ENCODE data around the gene ZNF775. TPM values are rescaled to one million over a fixed set of nuclear protein-coding genes. Genes with fewer than 3 reads are reported as not detected.

The ZNF775 gene
- total and polyA plus RNA-seq, 2 experiments from 2014 or later: 0.75 to 3.9 TPM

DNA sequence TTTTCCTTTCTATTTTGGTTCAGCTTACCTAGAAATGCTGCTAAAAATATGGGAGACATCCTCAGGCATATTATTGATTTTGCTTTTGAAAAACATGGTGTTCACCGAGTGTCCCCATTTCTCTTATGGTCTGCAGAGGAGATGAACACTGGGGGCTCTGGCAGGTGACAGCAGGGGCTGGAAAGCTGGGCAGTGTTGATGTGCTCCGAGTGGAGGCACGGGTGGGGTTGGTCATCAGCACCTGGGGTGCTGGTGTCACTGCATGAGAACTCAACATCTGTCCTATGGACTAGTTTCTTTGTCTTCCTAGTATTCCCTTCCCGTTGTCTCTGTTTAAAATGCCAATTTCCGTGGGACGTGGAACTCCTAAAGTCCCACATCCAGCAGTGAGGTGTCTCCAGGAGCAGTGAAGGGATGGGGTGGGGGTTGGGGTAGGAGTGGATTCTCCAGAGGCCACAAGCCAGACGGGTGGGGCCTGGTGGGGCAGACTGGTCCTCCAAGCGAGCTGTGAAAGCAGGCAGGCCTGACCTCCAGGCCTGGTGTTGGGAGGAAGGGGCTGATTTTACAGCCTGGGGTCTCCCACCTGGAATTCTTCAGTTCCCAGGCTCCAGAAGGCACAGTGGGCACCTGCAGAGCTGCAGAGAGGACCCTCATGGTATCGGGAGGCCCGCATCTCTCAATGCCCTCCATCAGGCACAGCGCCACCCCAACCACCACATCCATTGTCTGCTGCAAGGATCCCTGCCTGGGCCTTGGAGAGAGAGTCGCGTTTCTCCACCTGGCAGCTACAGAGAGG is 24.4 kb downstream of the ZNF775 start:
- H3F3A ChIP-seq (ENCODE audit: insufficient read depth): no peaks in the 10 kb centered on the region
- peak overlapping the region; percentile 92; the same call in 1 of the 2 replicates for H3K9ac ChIP-seq
- no peaks in the 10 kb centered on the region for H3K36me3 ChIP-seq (ENCODE audit: low read depth)
- H3K79me2 ChIP-seq (ENCODE audit: insufficient read depth): no peaks in the 10 kb centered on the region
- H3K4me1 ChIP-seq (ENCODE audit: insufficient read depth): peaks cover 26% of the 10 kb centered on the region
- H3K27ac ChIP-seq: no peak overlapping the region
- H2AFZ ChIP-seq: peak overlapping the region; percentile 94
- 86 to 89% methylated on average over 13 of the region's 13 CpGs for whole genome bisulfite sequencing, 2 experiments (ENCODE audit: low coverage in 1 of 2, low lambda C conversion rate in 2 of 2, missing lambda C conversion rate in 2 of 2)
- H3K4me2 ChIP-seq (ENCODE audit: unreplicated experiment): no peak overlapping the region
- no peaks in the 10 kb centered on the region for H3K9me2 ChIP-seq (ENCODE audit: insufficient read depth)
- no peak for TF ChIP-seq EZH2 (IDR thresholded peaks at IDR 0.05; ENCODE audit: insufficient read depth, poor library complexity, severe bottlenecking)
- DNase-seq: no peak
- in situ Hi-C loops (cut with MboI): no loop called here
- no peaks in the 10 kb centered on the region for H4K20me1 ChIP-seq (ENCODE audit: insufficient read depth)
- H3K4me3 ChIP-seq: no peak overlapping the region
- no peaks in the 10 kb centered on the region for H3K9me3 ChIP-seq (ENCODE audit: low read depth)
- H3K27me3 ChIP-seq (replicated peaks; ENCODE audit: insufficient read depth): no peaks in the 10 kb centered on the region

DNA sequence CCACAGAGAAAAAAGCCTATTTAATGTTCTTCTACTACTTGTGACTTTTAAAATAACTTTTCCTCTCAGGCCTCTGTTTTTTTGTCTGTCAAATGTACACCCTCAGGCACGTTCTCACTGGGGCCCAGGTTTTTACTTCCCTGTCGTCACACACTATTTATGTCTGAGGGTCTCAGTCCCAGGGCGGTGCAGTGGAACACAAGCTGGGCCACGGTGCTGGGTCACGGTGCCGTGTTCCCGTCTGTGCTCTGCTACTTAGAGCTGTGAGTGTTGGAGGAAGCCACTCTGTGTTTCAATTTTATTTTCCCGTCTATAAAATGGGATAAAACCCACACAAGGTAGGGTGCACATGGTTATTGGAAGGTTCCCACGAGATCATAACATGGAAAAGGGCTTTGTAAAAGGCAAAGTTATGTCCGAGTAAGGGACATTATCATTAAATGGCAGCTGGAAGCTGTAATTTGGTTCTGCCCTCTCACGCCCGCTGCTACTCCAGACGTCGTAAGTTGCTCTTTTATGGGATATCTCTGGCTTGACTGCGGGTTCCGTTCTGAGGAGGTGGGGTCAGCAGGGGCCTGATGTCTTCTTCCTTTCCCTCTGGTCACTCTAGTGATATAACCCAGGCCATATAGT is 25.2 kb downstream of the ZNF775 start:
- H3K27me3 ChIP-seq (replicated peaks; ENCODE audit: insufficient read depth): no peaks in the 10 kb centered on the region
- peak overlapping the region; percentile 92 for H3K9ac ChIP-seq
- H4K20me1 ChIP-seq (ENCODE audit: insufficient read depth): no peaks in the 10 kb centered on the region
- no peaks in the 10 kb centered on the region for H3K36me3 ChIP-seq (ENCODE audit: low read depth)
- WGBS, 2 experiments (ENCODE audit: low coverage in 1 of 2, low lambda C conversion rate in 2 of 2, missing lambda C conversion rate in 2 of 2): 21 to 23% methylated on average over 16 of the region's 16 CpGs
- H3K27ac ChIP-seq: peak overlapping the region; percentile 60
- H3K4me3 ChIP-seq: peak overlapping the region; percentile 82
- H3K9me3 ChIP-seq (ENCODE audit: low read depth): no peaks in the 10 kb centered on the region
- peak; percentile 29 for DNase-seq
- peaks cover 26% of the 10 kb centered on the region for H3K4me1 ChIP-seq (ENCODE audit: insufficient read depth)
- no peaks in the 10 kb centered on the region for H3K9me2 ChIP-seq (ENCODE audit: insufficient read depth)
- H3K79me2 ChIP-seq (ENCODE audit: insufficient read depth): no peaks in the 10 kb centered on the region
- TF ChIP-seq EZH2phosphoT487 (IDR thresholded peaks at IDR 0.05; ENCODE audit: insufficient read depth, low read depth) (no peak), EZH2 (IDR thresholded peaks at IDR 0.05; ENCODE audit: insufficient read depth, poor library complexity, severe bottlenecking) (no peak)
- in situ Hi-C loops (cut with MboI): no loop called here
- peak overlapping the region; percentile 92 for H3K4me2 ChIP-seq (ENCODE audit: unreplicated experiment)
- no peaks in the 10 kb centered on the region for H3F3A ChIP-seq (ENCODE audit: insufficient read depth)
- H2AFZ ChIP-seq: peak overlapping the region; percentile 94

- peak; percentile 93 for DNase-seq
- H2AFZ ChIP-seq: peak overlapping the region; percentile 94
- H3K4me3 ChIP-seq: peak overlapping the region; percentile 82
- H3K27me3 ChIP-seq (replicated peaks; ENCODE audit: insufficient read depth): no peaks in the 10 kb centered on the region
- no peaks in the 10 kb centered on the region for H3K36me3 ChIP-seq (ENCODE audit: low read depth)
- peak overlapping the region; percentile 92 for H3K9ac ChIP-seq
- peaks cover 21% of the 10 kb centered on the region for H3K4me1 ChIP-seq (ENCODE audit: insufficient read depth)
- in situ Hi-C loops (cut with MboI): no loop called here
- no peaks in the 10 kb centered on the region for H4K20me1 ChIP-seq (ENCODE audit: insufficient read depth)
- H3K9me3 ChIP-seq (ENCODE audit: low read depth): no peaks in the 10 kb centered on the region
- H3K9me2 ChIP-seq (ENCODE audit: insufficient read depth): no peaks in the 10 kb centered on the region
- no peak for TF ChIP-seq EZH2phosphoT487 (IDR thresholded peaks at IDR 0.05; ENCODE audit: insufficient read depth, low read depth)
- no peak for TF ChIP-seq EZH2 (IDR thresholded peaks at IDR 0.05; ENCODE audit: insufficient read depth, poor library complexity, severe bottlenecking)
- peak overlapping the region; percentile 60 for H3K27ac ChIP-seq
- no peaks in the 10 kb centered on the region for H3K79me2 ChIP-seq (ENCODE audit: insufficient read depth)
- no peaks in the 10 kb centered on the region for H3F3A ChIP-seq (ENCODE audit: insufficient read depth)
- H3K4me2 ChIP-seq (ENCODE audit: unreplicated experiment): peak overlapping the region; percentile 92
- WGBS, 2 experiments (ENCODE audit: low coverage in 1 of 2, low lambda C conversion rate in 2 of 2, missing lambda C conversion rate in 2 of 2): 1 to 2% methylated on average over 71 to 78 of the region's 86 CpGs
These were observed 25.9 kb downstream of the ZNF775 start for GRCh38 chr7:150404805-150405583.

DNA sequence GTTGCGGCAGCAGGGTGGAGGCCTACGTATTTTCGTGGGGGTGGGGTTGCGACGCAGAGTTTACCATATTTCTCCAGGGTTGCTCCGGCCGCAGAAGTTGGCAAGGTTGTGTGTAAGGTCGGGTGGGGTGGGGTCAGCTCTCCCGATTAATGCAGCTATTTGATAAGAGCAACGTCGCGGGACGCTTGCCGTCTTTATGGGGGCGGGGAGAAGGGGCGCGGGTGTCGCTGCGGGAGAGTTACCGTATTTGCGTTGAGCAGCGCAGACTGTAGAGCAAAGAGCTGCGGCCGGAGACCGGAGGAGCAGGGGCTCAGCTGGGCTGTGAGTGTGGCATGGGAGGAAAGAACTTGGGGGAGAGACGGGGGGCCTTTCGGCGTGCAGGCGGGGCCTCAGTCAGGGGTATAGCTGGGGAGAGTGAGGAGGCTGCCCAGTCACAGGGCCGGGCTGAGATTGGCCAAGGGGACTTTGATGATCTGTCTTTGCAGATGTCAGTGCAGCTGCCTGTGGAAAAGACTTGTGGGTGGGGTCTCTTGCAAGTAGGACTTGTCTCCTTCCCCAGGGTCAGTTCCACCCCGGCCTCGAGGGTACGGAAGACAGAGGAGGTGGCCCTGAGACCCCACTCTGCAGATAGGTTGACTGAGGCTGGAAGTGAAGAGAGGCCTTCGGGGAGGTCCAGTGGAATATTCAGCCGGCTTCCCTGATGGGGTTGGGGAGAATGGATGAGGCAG is 26.6 kb downstream of the ZNF775 start:
- Histone ChIP-seq H3K36me3 (ENCODE audit: low read depth) (no peaks in the 10 kb centered on the region), H3K4me1 (ENCODE audit: insufficient read depth) (peaks cover 15% of the 10 kb centered on the region; the same call in 1 of the 2 replicates), H3K27ac (no peak overlapping the region), H3K9ac (peak overlapping the region; percentile 92), H3F3A (ENCODE audit: insufficient read depth) (no peaks in the 10 kb centered on the region), H2AFZ (peak overlapping the region; percentile 94), H3K4me3 (peak overlapping the region; percentile 82), H3K27me3 (replicated peaks; ENCODE audit: insufficient read depth) (no peaks in the 10 kb centered on the region), H3K4me2 (ENCODE audit: unreplicated experiment) (peak overlapping the region; percentile 92), H3K9me2 (ENCODE audit: insufficient read depth) (no peaks in the 10 kb centered on the region), H4K20me1 (ENCODE audit: insufficient read depth) (no peaks in the 10 kb centered on the region), H3K9me3 (ENCODE audit: low read depth) (no peaks in the 10 kb centered on the region), H3K79me2 (ENCODE audit: insufficient read depth) (no peaks in the 10 kb centered on the region)
- peak; percentile 62 for DNase-seq
- in situ Hi-C loops (cut with MboI): no loop called here
- no peak for TF ChIP-seq EZH2 (IDR thresholded peaks at IDR 0.05; ENCODE audit: insufficient read depth, poor library complexity, severe bottlenecking)
- no peak for TF ChIP-seq EZH2phosphoT487 (IDR thresholded peaks at IDR 0.05; ENCODE audit: insufficient read depth, low read depth)
- whole genome bisulfite sequencing, 2 experiments (ENCODE audit: low coverage in 1 of 2, low lambda C conversion rate in 2 of 2, missing lambda C conversion rate in 2 of 2): 5 to 7% methylated on average over 20 to 35 of the region's 35 CpGs
